Measurements from ENCODE around the gene TLE4.

DNA sequence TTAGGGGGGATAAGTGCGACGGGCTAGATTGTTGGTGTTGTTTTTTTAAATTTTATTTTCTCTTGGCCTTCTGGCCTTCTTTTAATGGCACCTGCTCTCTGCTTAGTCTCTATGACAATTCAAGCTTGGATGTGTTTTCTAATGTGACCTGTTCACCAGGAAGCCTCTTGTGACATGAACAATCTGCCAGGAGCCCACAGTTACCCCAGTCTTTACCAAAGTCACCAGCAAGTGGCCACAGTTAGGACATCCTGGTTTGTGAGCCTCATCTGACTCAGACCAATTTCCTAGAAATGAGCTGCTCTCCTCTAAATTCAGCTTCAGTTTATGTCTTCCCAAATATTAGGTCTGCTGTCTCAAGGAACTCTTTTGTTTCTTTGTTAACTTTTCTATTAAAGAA is 135.8 kb downstream of the TLE4 start:
- TF ChIP-seq POLR2A (IDR thresholded peaks at IDR 0.05), result no peak
- TF ChIP-seq, protein P1, sequence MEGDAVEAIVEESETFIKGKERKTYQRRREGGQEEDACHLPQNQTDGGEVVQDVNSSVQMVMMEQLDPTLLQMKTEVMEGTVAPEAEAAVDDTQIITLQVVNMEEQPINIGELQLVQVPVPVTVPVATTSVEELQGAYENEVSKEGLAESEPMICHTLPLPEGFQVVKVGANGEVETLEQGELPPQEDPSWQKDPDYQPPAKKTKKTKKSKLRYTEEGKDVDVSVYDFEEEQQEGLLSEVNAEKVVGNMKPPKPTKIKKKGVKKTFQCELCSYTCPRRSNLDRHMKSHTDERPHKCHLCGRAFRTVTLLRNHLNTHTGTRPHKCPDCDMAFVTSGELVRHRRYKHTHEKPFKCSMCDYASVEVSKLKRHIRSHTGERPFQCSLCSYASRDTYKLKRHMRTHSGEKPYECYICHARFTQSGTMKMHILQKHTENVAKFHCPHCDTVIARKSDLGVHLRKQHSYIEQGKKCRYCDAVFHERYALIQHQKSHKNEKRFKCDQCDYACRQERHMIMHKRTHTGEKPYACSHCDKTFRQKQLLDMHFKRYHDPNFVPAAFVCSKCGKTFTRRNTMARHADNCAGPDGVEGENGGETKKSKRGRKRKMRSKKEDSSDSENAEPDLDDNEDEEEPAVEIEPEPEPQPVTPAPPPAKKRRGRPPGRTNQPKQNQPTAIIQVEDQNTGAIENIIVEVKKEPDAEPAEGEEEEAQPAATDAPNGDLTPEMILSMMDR (IDR thresholded peaks at IDR 0.05), result no peak
